Panc1 (cell line): Measurements from ENCODE around the gene USP3. TPM values are rescaled to one million over a fixed set of nuclear protein-coding genes. Genes with fewer than 3 reads are reported as not detected.

Experiments
- ATAC-seq: fragments of 200-7000 bp; cut with Tn5 transposase; 2 replicates; pipeline ENCODE4 v1.9.1; 2020; ENCODE audit warnings: mild to moderate bottlenecking, moderate library complexity
- BruUV-seq: library from RNA; stranded (reverse); fragments of 400-500 nt; replicated peaks from 2 replicates; lab custom pipeline; 2021; lab: Mats Ljungman, UMichigan
- CTCF ChIA-PET: fragments of 300-600 bp; sonication (Branson Sonifier 250); formaldehyde crosslinking; loops from one replicate; lab custom pipeline; 2022; ENCODE audit warnings: antibody characterized with exemption; lab: Charles Lee
- POLR2A ChIA-PET: fragments of 300-600 bp; sonication (Branson Sonifier 250); formaldehyde crosslinking; loops from one replicate; lab custom pipeline; 2022; ENCODE audit warnings: antibody characterized with exemption; lab: Charles Lee
- DNase-seq: peaks from one replicate; pipeline ENCODE4 v3.0.0-alpha.2; 2010; ENCODE audit warnings: low read depth, low spot score
- H3K27ac ChIP-seq: 2 replicates; pipeline ENCODE4 v1.5.1; 2011; ENCODE audit warnings: mild to moderate bottlenecking, low read length, inconsistent platforms
- H3K27me3 ChIP-seq: fragments of 200-500 bp; sonication (Bioruptor generic); 2 replicates; pipeline ENCODE4 v1.6.0; 2014; ENCODE audit warnings: low read length, inconsistent platforms; ENCODE audit not compliant: control insufficient read depth, insufficient read depth
- H3K36me3 ChIP-seq: fragments of 200-500 bp; sonication (Bioruptor generic); 2 replicates; pipeline ENCODE4 v1.5.1; 2014; ENCODE audit warnings: inconsistent platforms, mild to moderate bottlenecking, low read length, moderate library complexity; ENCODE audit not compliant: control insufficient read depth, insufficient read depth
- H3K4me1 ChIP-seq: 2 replicates; pipeline ENCODE4 v1.5.1; 2011; ENCODE audit warnings: inconsistent platforms, mild to moderate bottlenecking, low read length, moderate library complexity; ENCODE audit not compliant: control insufficient read depth, insufficient read depth
- H3K4me3 ChIP-seq, 2 experiments: 2 replicates each; pipeline ENCODE4 v1.5.1; 2011 to 2012; ENCODE audit warnings: low read depth in 2 of 2, low read length in 2 of 2, mild to moderate bottlenecking in 2 of 2, inconsistent platforms in 1 of 2, moderate library complexity in 1 of 2
- H3K9me3 ChIP-seq: fragments of 200-500 bp; sonication (Bioruptor generic); 2 replicates; pipeline ENCODE4 v1.5.1; 2014; ENCODE audit warnings: low read depth, mild to moderate bottlenecking, inconsistent platforms, low read length, moderate library complexity; ENCODE audit not compliant: control insufficient read depth, insufficient read depth
- CTCF ChIP-seq: fragments of 450-650 bp; IDR thresholded peaks from 2 replicates; pipeline ENCODE4 v1.5.1; 2017; ENCODE audit warnings: mild to moderate bottlenecking
- POLR2AphosphoS5 ChIP-seq: IDR thresholded peaks from 2 replicates; pipeline ENCODE4 v1.6.1; 2012; ENCODE audit warnings: mild to moderate bottlenecking, low read depth, low read length, moderate library complexity
- REST ChIP-seq, 2 experiments: IDR thresholded peaks; 2 replicates each; pipeline ENCODE4 v1.6.1; 2011 to 2012; ENCODE audit warnings: low read depth in 2 of 2, control low read depth in 1 of 2, low read length in 1 of 2, mild to moderate bottlenecking in 1 of 2, moderate library complexity in 1 of 2; ENCODE audit not compliant: insufficient read depth in 1 of 2
- SIN3A ChIP-seq: IDR thresholded peaks from 2 replicates; pipeline ENCODE4 v1.6.1; 2012; ENCODE audit warnings: low read depth, mild to moderate bottlenecking, low read length, moderate library complexity, borderline replicate concordance; ENCODE audit not compliant: insufficient read depth
- TCF7L2 ChIP-seq: IDR thresholded peaks from 2 replicates; pipeline ENCODE4 v1.6.1; 2011; ENCODE audit warnings: mild to moderate bottlenecking, low read depth, low read length, inconsistent platforms
- in situ Hi-C: cut with HindIII; loops from 2 replicates; pipeline ENCODE4 v1.10.0; 2016; ENCODE audit warnings: low sequenced_read_pairs, low pct_unique_long_range_greater_than_20kb
- intact Hi-C: fragments of 100-400 bp; cut with micrococcal nuclease; formaldehyde crosslinking; loops from one replicate; pipeline ENCODE4 v1.10.0; 2022; ENCODE audit not compliant: unreplicated experiment
- total RNA-seq: library from RNA; stranded (reverse); gene quantifications from one replicate; pipeline ENCODE4 v1.2.1, GENCODE V29; 2021; ENCODE audit not compliant: unreplicated experiment

Gene USP3
- total RNA-seq, 1 experiment from 2014 or later = 51.4 TPM

- ChIA-PET CTCF (interaction anchor here (0.7 kb wide), 1 partner anchor 19 kb away, joined by 3 read pairs; no protein-coding TSS in a partner anchor), POLR2A (interaction anchor here (0.6 to 1.0 kb wide), 3 partner anchors 11 to 36 kb away, joined by 3 to 4 read pairs (median 4); no protein-coding TSS in a partner anchor)
- no peak for TF ChIP-seq TCF7L2
- no peak for TF ChIP-seq CTCF
- no peak for TF ChIP-seq SIN3A
- TF ChIP-seq REST (IDR thresholded peaks at IDR 0.05; ENCODE audit: insufficient read depth in 1 of 2, low read depth in 2 of 2, low read length in 1 of 2) = no peak
- TF ChIP-seq POLR2AphosphoS5 = no peak
- in situ Hi-C loops = no loop called here
- peak overlapping the region; percentile 96 for H3K27ac ChIP-seq
- no TSS peak for BruUV-seq
- no peak for DNase-seq
- H3K4me3 ChIP-seq = peak overlapping the region; percentile 82 to 85
- intact Hi-C loops = no loop called here
- H3K36me3 ChIP-seq = no peaks in the 10 kb centered on the region; the same call in 1 of the 2 replicates
- H3K27me3 ChIP-seq = no peaks in the 10 kb centered on the region
- ATAC-seq = no peak
- no peaks in the 10 kb centered on the region for H3K9me3 ChIP-seq
- H3K4me1 ChIP-seq = peaks cover 75% of the 10 kb centered on the region
These were observed 1.4 kb downstream of the USP3 start for GRCh38 chr15:63505842-63506222.

GRCh38 chr15:63506537-63507035 lies 2.2 kb downstream of the USP3 start:
- Histone ChIP-seq H3K27me3 (no peaks in the 10 kb centered on the region), H3K36me3 (no peaks in the 10 kb centered on the region; the same call in 1 of the 2 replicates), H3K4me3 (peak overlapping the region; percentile 82 to 85), H3K9me3 (no peaks in the 10 kb centered on the region), H3K27ac (peak overlapping the region; percentile 96), H3K4me1 (peaks cover 77% of the 10 kb centered on the region)
- TF ChIP-seq TCF7L2 (no peak), POLR2AphosphoS5 (no peak), SIN3A (no peak), CTCF (no peak), REST (IDR thresholded peaks at IDR 0.05; ENCODE audit: insufficient read depth in 1 of 2, low read depth in 2 of 2, low read length in 1 of 2) (no peak)
- intact Hi-C loops (no loop called here), in situ Hi-C loops (no loop called here)
- ChIA-PET CTCF (no interaction called here), POLR2A (no interaction called here)
- DNase-seq (no peak), ATAC-seq (no peak)
- BruUV-seq = TSS peak; percentile 47
